Measurements from ENCODE around the gene FBXO17. TPM values are rescaled to one million over a fixed set of nuclear protein-coding genes. Genes with fewer than 3 reads are reported as not detected.
A peak's percentile ranks its signal among the peaks of the same experiment; 100 is the strongest.

Gene FBXO17
- total RNA-seq, 1 donor, result 19.9 TPM

- H3K4me3 ChIP-seq (ENCODE audit: low read depth, low read length), result no peak overlapping the region
- no peak for DNase-seq (ENCODE audit: low read depth)
- no peak for TF ChIP-seq CTCF (IDR thresholded peaks at IDR 0.05; ENCODE audit: insufficient read depth, low read depth, low read length)
These were observed 68.3 kb downstream of the FBXO17 start for GRCh38 chr19:38907227-38907626.

- no peak for TF ChIP-seq CTCF (IDR thresholded peaks at IDR 0.05; ENCODE audit: insufficient read depth, low read depth, low read length)
- no peak for DNase-seq (ENCODE audit: low read depth)
- no peak overlapping the region for H3K4me3 ChIP-seq (ENCODE audit: low read depth, low read length)
These were observed 69.9 kb downstream of the FBXO17 start for GRCh38 chr19:38905620-38906019.

- no peak overlapping the region for H3K4me3 ChIP-seq (ENCODE audit: low read depth, low read length)
- TF ChIP-seq CTCF (IDR thresholded peaks at IDR 0.05; ENCODE audit: insufficient read depth, low read depth, low read length), result no peak
- peak; percentile 49 for DNase-seq (ENCODE audit: low read depth)
These were observed 70.7 kb downstream of the FBXO17 start for GRCh38 chr19:38904581-38905539.

- no peak overlapping the region for H3K4me3 ChIP-seq (ENCODE audit: low read depth, low read length)
- TF ChIP-seq CTCF (IDR thresholded peaks at IDR 0.05; ENCODE audit: insufficient read depth, low read depth, low read length), result no peak
- DNase-seq (ENCODE audit: low read depth), result no peak
These were observed 73.9 kb downstream of the FBXO17 start for GRCh38 chr19:38901683-38902082.

GRCh38 chr19:38900743-38901190, 74.8 kb downstream of the FBXO17 start:
- H3K4me3 ChIP-seq (ENCODE audit: low read depth, low read length), result peak overlapping the region; percentile 94
- no peak for TF ChIP-seq CTCF (IDR thresholded peaks at IDR 0.05; ENCODE audit: insufficient read depth, low read depth, low read length)
- peak; percentile 44 for DNase-seq (ENCODE audit: low read depth)

GRCh38 chr19:38900202-38900629, 75.3 kb downstream of the FBXO17 start:
- no peak for TF ChIP-seq CTCF (IDR thresholded peaks at IDR 0.05; ENCODE audit: insufficient read depth, low read depth, low read length)
- H3K4me3 ChIP-seq (ENCODE audit: low read depth, low read length), result peak overlapping the region; percentile 94
- DNase-seq (ENCODE audit: low read depth), result peak; percentile 82

Measured in fibroblast of villous mesenchyme (primary cell).